ENCODE measurements around the gene GABRB2.

- TF ChIP-seq CTCF (IDR thresholded peaks at IDR 0.05; ENCODE audit: insufficient read depth, low read length) = no peak
- TF ChIP-seq SPI1 (IDR thresholded peaks at IDR 0.05; ENCODE audit: borderline replicate concordance, low read depth) = no peak
Measured at GRCh38 chr5:161311965-161312364, 234.6 kb downstream of the GABRB2 start.
